ENCODE data around the gene GON4L. TPM values are rescaled to one million over a fixed set of nuclear protein-coding genes. Genes with fewer than 3 reads are reported as not detected.
"Not testable (repeated sequence)": the region's sequence is repeated elsewhere in the genome, so short reads cannot be mapped to it uniquely, and the experiment has no call there.

Gene GON4L
- total RNA-seq, 1 donor from 2014 or later: 46.5 TPM

DNA sequence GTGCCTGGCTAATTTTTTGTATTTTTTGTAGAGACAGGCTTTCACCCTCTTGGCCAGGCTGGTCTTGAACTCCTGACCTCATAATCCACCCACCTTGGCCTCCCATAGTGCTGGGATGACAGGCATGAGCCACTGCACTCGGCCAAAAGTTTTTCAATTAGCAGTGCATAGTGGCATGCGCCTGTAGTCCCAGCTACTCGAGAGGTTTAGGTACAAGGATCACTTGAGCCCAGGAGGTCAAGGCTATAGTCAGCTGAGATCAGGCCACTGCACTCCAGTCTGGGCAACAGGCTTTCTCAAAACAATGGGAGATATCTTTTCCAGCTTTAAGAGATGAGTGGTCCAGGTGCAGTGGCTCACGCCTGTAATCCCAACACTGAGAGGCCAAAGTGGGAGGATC lies 137.3 kb downstream of the GON4L start:
- Mint-ChIP-seq H3K4me1 (ENCODE audit: low read depth) (no peaks in the 10 kb centered on the region), H3K27ac (ENCODE audit: unreplicated experiment) (no peak overlapping the region), H3K9me3 (ENCODE audit: low read depth) (no peaks in the 10 kb centered on the region), H3K4me3 (ENCODE audit: unreplicated experiment) (no peak overlapping the region), H3K36me3 (ENCODE audit: low read depth) (peaks cover 5% of the 10 kb centered on the region), H3K27me3 (ENCODE audit: low read depth) (no peaks in the 10 kb centered on the region)
- DNase-seq (ENCODE audit: low spot score): no peak
- TF ChIP-seq, protein P1, sequence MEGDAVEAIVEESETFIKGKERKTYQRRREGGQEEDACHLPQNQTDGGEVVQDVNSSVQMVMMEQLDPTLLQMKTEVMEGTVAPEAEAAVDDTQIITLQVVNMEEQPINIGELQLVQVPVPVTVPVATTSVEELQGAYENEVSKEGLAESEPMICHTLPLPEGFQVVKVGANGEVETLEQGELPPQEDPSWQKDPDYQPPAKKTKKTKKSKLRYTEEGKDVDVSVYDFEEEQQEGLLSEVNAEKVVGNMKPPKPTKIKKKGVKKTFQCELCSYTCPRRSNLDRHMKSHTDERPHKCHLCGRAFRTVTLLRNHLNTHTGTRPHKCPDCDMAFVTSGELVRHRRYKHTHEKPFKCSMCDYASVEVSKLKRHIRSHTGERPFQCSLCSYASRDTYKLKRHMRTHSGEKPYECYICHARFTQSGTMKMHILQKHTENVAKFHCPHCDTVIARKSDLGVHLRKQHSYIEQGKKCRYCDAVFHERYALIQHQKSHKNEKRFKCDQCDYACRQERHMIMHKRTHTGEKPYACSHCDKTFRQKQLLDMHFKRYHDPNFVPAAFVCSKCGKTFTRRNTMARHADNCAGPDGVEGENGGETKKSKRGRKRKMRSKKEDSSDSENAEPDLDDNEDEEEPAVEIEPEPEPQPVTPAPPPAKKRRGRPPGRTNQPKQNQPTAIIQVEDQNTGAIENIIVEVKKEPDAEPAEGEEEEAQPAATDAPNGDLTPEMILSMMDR (IDR thresholded peaks at IDR 0.05): no peak

DNA sequence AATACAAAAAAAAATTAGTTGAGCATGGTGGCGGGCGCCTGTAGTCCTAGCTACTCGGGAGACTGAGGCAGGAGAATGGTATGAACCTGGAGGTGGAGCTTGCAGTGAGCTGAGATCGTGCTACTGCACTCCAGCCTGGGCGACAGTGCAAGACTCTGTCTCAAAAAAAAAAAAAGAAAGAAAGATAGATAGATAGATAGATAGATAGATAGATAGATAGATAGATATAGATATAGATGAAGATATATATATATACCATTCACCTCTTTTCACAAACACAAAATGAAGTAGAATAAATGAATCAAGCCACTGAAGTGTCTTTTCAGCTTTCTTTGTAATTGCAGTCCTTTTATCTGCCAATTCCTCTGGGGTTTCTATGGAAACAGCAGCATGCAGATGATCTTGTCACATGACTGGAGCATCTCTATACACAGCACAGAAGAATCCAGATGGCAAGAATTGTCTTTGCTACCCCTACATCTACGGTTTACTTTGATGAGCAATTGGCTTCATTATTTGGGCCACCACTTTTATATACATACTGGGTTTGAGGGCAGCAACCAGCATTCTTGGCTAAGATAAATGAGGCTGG lies 138.4 kb downstream of the GON4L start:
- H3K9me3 Mint-ChIP-seq (ENCODE audit: low read depth); H3K27me3 Mint-ChIP-seq (ENCODE audit: low read depth); H3K4me3 Mint-ChIP-seq (ENCODE audit: unreplicated experiment); H3K4me1 Mint-ChIP-seq (ENCODE audit: low read depth); H3K27ac Mint-ChIP-seq (ENCODE audit: unreplicated experiment); DNase-seq (ENCODE audit: low spot score); H3K36me3 Mint-ChIP-seq (ENCODE audit: low read depth): not testable (repeated sequence)

DNA sequence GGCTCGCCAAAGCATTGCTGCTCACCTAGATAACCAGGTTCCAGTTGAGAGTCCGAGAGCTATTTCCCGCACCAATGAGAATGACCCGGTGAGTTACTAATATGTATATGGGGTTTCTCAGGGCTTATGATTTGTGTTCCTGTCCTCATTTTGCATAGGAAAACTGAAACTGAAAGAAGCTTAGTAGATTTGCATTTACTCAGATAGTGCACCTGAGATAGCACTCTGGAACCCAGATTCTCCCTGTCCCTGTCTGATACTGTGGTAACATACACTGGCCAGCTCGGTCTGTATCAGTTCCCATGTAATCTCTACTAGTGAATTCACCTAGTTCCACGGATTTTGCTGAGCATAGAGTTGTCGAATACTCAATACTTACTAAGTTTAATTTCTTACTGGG lies 140.0 kb downstream of the GON4L start:
- DNase-seq (ENCODE audit: low spot score): no peak
- no peak overlapping the region for H3K4me3 Mint-ChIP-seq (ENCODE audit: unreplicated experiment)
- H3K36me3 Mint-ChIP-seq (ENCODE audit: low read depth): peaks cover 10% of the 10 kb centered on the region
- H3K9me3 Mint-ChIP-seq (ENCODE audit: low read depth): no peaks in the 10 kb centered on the region
- TF ChIP-seq, protein P1 (IDR thresholded peaks at IDR 0.05): no peak
- no peaks in the 10 kb centered on the region for H3K27me3 Mint-ChIP-seq (ENCODE audit: low read depth)
- no peaks in the 10 kb centered on the region for H3K4me1 Mint-ChIP-seq (ENCODE audit: low read depth)
- H3K27ac Mint-ChIP-seq (ENCODE audit: unreplicated experiment): no peak overlapping the region

- Mint-ChIP-seq H3K9me3 (ENCODE audit: low read depth) (no peaks in the 10 kb centered on the region), H3K27me3 (ENCODE audit: low read depth) (no peaks in the 10 kb centered on the region), H3K27ac (ENCODE audit: unreplicated experiment) (no peak overlapping the region), H3K36me3 (ENCODE audit: low read depth) (peaks cover 10% of the 10 kb centered on the region), H3K4me3 (ENCODE audit: unreplicated experiment) (no peak overlapping the region), H3K4me1 (ENCODE audit: low read depth) (no peaks in the 10 kb centered on the region)
- TF ChIP-seq, protein P1 (IDR thresholded peaks at IDR 0.05): no peak
- DNase-seq (ENCODE audit: low spot score): no peak
Measured at GRCh38 chr1:155715777-155716176, 141.2 kb downstream of the GON4L start.

- H3K36me3 Mint-ChIP-seq (ENCODE audit: low read depth); H3K4me3 Mint-ChIP-seq (ENCODE audit: unreplicated experiment); H3K9me3 Mint-ChIP-seq (ENCODE audit: low read depth); DNase-seq (ENCODE audit: low spot score); H3K27me3 Mint-ChIP-seq (ENCODE audit: low read depth); H3K27ac Mint-ChIP-seq (ENCODE audit: unreplicated experiment); H3K4me1 Mint-ChIP-seq (ENCODE audit: low read depth): not testable (repeated sequence)
Measured at GRCh38 chr1:155715056-155715455, 142.0 kb downstream of the GON4L start.

- no peak overlapping the region for H3K4me3 Mint-ChIP-seq (ENCODE audit: unreplicated experiment)
- DNase-seq (ENCODE audit: low spot score): no peak
- peaks cover 9% of the 10 kb centered on the region for H3K36me3 Mint-ChIP-seq (ENCODE audit: low read depth)
- no peaks in the 10 kb centered on the region for H3K4me1 Mint-ChIP-seq (ENCODE audit: low read depth)
- no peaks in the 10 kb centered on the region for H3K9me3 Mint-ChIP-seq (ENCODE audit: low read depth)
- no peak overlapping the region for H3K27ac Mint-ChIP-seq (ENCODE audit: unreplicated experiment)
- TF ChIP-seq, protein P1 (IDR thresholded peaks at IDR 0.05): no peak
- H3K27me3 Mint-ChIP-seq (ENCODE audit: low read depth): no peaks in the 10 kb centered on the region
Measured at GRCh38 chr1:155713075-155713474, 143.9 kb downstream of the GON4L start.
